GM18868 (cell line): ENCODE measurements around the gene RPL6.
"Not testable (repeated sequence)": the region's sequence is repeated elsewhere in the genome, so short reads cannot be mapped to it uniquely, and the experiment has no call there.

Experiments used
- ATAC-seq: cut with Tn5 transposase; IDR thresholded peaks from one replicate; pipeline ENCODE4 v1.9.1; 2021; ENCODE audit warnings: mild to moderate bottlenecking, moderate library complexity; ENCODE audit not compliant: unreplicated experiment

The RPL6 gene

GRCh38 chr12:112419297-112420133 is 10.1 kb upstream of the RPL6 start:
- no peak for ATAC-seq

GRCh38 chr12:112418608-112419296 is 9.3 kb upstream of the RPL6 start, which contains the start of gene PTPN11:
Gene PTPN11, plus strand, starts transcription at chr12:112418947. Its CDS starts 165 bp downstream, at chr12:112419112.
- peak; percentile 81 for ATAC-seq

GRCh38 chr12:112418273-112418607 is 8.8 kb upstream of the RPL6 start:
- peak; percentile 22 for ATAC-seq

GRCh38 chr12:112415457-112415856 is 6.1 kb upstream of the RPL6 start:
- ATAC-seq = not testable (repeated sequence)

- ATAC-seq = no peak
Measured at GRCh38 chr12:112413855-112414625, 4.6 kb upstream of the RPL6 start.

GRCh38 chr12:112409906-112410244 is 470 bp upstream of the RPL6 start:
- ATAC-seq = no peak

GRCh38 chr12:112408621-112409020 is 784 bp downstream of the RPL6 start:
- no peak for ATAC-seq

- ATAC-seq = not testable (repeated sequence)
Measured at GRCh38 chr12:112407683-112408082, 1.7 kb downstream of the RPL6 start.

GRCh38 chr12:112406519-112407488 is 2.6 kb downstream of the RPL6 start:
- no peak for ATAC-seq

GRCh38 chr12:112401903-112402498 is 7.4 kb downstream of the RPL6 start:
- no peak for ATAC-seq

GRCh38 chr12:112401054-112401453 is 8.4 kb downstream of the RPL6 start:
- no peak for ATAC-seq

- no peak for ATAC-seq
Measured at GRCh38 chr12:112393328-112393727, 16.1 kb downstream of the RPL6 start.

GRCh38 chr12:112389922-112390654 is 19.3 kb downstream of the RPL6 start:
- not testable (repeated sequence) for ATAC-seq

GRCh38 chr12:112389228-112389627 is 20.2 kb downstream of the RPL6 start:
- no peak for ATAC-seq

- ATAC-seq = no peak
Measured at GRCh38 chr12:112386726-112387125, 22.7 kb downstream of the RPL6 start.

GRCh38 chr12:112382866-112383265 is 26.5 kb downstream of the RPL6 start:
- ATAC-seq = no peak

GRCh38 chr12:112381883-112382796 is 27.3 kb downstream of the RPL6 start, which contains the start of gene HECTD4:
Gene HECTD4, minus strand, starts transcription at chr12:112382431. Its CDS starts 303 bp downstream, at chr12:112382128.
- ATAC-seq = peak; percentile 94

GRCh38 chr12:112381406-112381882 is 28.0 kb downstream of the RPL6 start:
- peak; percentile 52 for ATAC-seq
